ENCODE data around the gene MIB2.
"Not testable (repeated sequence)": the region's sequence is repeated elsewhere in the genome, so short reads cannot be mapped to it uniquely, and the experiment has no call there.

Gene MIB2

DNA sequence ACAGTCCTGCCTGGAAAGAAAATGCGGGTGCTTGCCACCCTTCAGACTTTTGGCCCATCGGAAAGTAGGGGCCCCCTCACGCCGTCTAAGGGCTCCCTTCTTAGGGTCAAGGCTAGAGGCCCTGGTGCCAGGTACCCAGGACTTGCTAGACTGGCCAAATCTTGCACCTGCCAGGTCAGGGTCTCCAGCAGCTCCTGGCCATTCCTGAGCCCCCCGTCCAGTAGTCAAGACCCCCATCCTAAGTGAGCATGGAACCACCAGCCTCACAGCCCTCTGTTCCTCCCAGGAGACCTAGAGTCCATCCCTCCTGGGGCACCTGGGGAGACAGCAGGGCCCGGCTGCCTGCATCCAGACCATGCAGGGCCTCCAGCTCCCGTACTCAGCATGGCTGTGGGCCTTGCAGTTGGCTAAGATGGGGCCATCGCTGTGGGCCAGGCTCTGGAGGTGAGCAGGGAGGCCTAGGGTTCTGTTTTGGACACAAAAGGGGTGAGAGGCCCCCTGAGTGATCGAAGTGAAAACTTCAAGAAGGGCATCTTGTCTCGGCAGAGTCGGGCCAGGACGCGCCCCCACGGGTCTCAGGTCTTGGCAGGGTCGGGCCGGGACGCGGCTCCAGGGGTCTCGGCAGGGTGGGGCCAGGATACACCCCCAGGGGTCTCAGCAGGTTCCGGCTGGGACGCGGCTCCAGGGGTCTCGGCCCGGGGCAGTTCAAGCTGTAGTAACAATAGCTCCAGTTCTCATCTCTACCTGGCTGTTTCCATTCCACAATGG is 21.3 kb upstream of the MIB2 start:
- TF ChIP-seq, protein P1, sequence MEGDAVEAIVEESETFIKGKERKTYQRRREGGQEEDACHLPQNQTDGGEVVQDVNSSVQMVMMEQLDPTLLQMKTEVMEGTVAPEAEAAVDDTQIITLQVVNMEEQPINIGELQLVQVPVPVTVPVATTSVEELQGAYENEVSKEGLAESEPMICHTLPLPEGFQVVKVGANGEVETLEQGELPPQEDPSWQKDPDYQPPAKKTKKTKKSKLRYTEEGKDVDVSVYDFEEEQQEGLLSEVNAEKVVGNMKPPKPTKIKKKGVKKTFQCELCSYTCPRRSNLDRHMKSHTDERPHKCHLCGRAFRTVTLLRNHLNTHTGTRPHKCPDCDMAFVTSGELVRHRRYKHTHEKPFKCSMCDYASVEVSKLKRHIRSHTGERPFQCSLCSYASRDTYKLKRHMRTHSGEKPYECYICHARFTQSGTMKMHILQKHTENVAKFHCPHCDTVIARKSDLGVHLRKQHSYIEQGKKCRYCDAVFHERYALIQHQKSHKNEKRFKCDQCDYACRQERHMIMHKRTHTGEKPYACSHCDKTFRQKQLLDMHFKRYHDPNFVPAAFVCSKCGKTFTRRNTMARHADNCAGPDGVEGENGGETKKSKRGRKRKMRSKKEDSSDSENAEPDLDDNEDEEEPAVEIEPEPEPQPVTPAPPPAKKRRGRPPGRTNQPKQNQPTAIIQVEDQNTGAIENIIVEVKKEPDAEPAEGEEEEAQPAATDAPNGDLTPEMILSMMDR (conservative IDR thresholded peaks at IDR 0.05; ENCODE audit: control insufficient read depth, insufficient read depth, low read depth, low read length): no peak
- no peak for DNase-seq (ENCODE audit: low read depth)
- no peak overlapping the region for H3K4me3 ChIP-seq (ENCODE audit: control insufficient read depth, low read depth, low read length)

DNA sequence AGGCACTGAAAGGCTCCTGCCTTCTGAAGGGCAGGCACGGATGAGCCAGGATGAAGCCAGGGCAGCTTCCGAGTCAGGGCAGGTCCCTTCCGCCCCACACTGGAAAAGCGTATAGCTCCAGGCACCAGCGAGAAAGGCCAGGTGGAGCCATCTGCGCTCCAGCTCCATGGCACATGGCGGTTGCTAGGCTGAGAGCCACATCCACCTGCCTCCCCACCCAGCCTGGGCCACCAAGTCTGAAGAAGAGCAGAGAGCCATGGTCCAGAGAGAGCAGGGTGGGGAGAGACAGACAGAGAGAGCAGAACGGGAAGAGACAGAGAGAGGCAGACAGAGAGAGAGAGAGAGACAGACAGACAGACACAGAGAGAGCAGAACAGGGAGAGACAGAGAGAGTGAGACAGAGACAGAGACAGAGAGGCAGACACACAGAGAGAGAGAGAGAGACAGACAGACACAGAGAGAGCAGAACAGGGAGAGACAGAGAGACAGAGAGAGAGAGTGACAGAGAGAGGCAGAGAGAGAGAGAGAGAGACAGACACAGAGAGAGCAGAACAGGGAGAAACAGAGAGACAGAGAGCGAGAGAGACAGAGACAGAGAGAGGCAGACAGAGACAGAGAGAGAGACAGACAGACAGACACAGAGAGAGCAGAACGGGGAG is 20.6 kb upstream of the MIB2 start:
- DNase-seq (ENCODE audit: low read depth): no peak
- no peak overlapping the region for H3K4me3 ChIP-seq (ENCODE audit: control insufficient read depth, low read depth, low read length)
- TF ChIP-seq, protein P1 (conservative IDR thresholded peaks at IDR 0.05; ENCODE audit: control insufficient read depth, insufficient read depth, low read depth, low read length): no peak

DNA sequence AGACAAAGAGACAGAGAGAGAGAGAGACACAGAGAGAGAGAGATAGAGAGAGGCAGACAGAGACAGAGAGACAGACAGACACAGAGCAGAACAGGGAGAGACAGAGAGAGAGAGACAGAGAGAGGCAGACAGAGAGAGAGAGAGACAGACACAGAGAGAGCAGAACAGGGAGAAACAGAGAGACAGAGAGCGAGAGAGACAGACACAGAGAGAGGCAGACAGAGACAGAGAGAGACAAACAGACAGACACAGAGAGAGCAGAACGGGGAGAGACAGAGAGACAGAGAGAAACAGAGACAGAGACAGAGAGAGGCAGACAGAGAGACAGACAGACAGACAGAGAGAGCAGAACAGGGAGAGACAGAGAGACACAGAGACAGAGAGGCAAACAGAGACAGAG is 20.0 kb upstream of the MIB2 start:
- H3K4me3 ChIP-seq (ENCODE audit: control insufficient read depth, low read depth, low read length): not testable (repeated sequence)

DNA sequence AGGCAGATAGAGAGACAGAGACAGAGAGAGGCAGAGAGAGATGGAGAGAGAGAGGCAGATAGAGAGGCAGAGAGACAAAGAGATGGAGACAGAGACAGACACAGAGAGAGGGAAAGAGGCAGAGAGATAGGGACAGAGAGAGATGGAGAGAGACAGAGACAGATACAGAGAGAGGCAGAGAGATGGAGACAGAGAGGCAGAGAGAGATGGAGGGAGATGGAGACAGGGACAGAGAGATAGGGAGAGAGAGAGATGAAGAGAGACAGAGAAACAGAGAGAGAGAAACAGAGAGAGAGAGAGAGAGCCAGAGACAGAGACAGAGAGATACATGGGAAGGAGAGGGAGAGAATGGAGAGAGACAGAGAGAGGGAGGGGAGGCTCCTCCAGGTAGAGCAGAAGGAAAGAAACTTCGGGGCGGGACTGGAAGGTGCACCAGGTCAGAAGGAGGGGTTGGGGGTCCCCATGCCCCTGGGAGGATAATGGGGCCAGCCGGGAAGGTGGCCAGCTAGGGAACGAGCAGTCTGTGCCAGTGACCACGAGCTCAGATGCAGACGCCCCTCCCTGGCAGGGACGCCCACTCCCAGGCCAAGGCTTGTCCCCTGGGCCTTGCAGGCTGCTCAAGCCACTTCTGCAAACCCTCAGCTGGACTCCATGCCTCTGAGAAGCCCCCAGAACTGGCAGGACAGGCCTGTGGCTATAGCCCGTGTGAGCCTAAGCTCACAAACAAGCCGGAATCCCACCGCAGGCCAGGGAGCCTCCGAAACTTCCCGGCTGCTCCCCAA is 18.6 kb upstream of the MIB2 start:
- DNase-seq (ENCODE audit: low read depth): no peak
- H3K4me3 ChIP-seq (ENCODE audit: control insufficient read depth, low read depth, low read length): no peak overlapping the region
- TF ChIP-seq, protein P1 (conservative IDR thresholded peaks at IDR 0.05; ENCODE audit: control insufficient read depth, insufficient read depth, low read depth, low read length): no peak

More for the DNA sequence above, 20.0 kb upstream of the MIB2 start:
- not testable (repeated sequence) for DNase-seq (ENCODE audit: low read depth)

GRCh38 chr1:1597275-1597930 is 17.9 kb upstream of the MIB2 start:
- H3K4me3 ChIP-seq (ENCODE audit: control insufficient read depth, low read depth, low read length): no peak overlapping the region
- TF ChIP-seq, protein P1 (conservative IDR thresholded peaks at IDR 0.05; ENCODE audit: control insufficient read depth, insufficient read depth, low read depth, low read length): no peak
- no peak for DNase-seq (ENCODE audit: low read depth)

GRCh38 chr1:1598051-1598719 is 17.1 kb upstream of the MIB2 start:
- no peak overlapping the region for H3K4me3 ChIP-seq (ENCODE audit: control insufficient read depth, low read depth, low read length)
- DNase-seq (ENCODE audit: low read depth): no peak
- TF ChIP-seq, protein P1 (conservative IDR thresholded peaks at IDR 0.05; ENCODE audit: control insufficient read depth, insufficient read depth, low read depth, low read length): no peak
